SU-DHL-6 (cell line): ENCODE results near the gene SH3BP5.

Source experiments
- EZH2phosphoT487 ChIP-seq: fragments of 200-600 bp; sonication (generic), shearing (Covaris generic); conservative IDR thresholded peaks from 2 replicates; pipeline ENCODE4 v1.6.1; 2018; ENCODE audit warnings: mild to moderate bottlenecking, antibody characterized with exemption, low read length, moderate library complexity, mixed read lengths
- TF ChIP-seq, protein P1 (sequence below): fragments of 200-600 bp; sonication (generic); IDR thresholded peaks from one replicate; pipeline ENCODE4 v1.5.1; 2017; ENCODE audit warnings: antibody characterized with exemption, mild to moderate bottlenecking, low read length, moderate library complexity; ENCODE audit not compliant: insufficient read depth, poor library complexity, severe bottlenecking

DNA sequence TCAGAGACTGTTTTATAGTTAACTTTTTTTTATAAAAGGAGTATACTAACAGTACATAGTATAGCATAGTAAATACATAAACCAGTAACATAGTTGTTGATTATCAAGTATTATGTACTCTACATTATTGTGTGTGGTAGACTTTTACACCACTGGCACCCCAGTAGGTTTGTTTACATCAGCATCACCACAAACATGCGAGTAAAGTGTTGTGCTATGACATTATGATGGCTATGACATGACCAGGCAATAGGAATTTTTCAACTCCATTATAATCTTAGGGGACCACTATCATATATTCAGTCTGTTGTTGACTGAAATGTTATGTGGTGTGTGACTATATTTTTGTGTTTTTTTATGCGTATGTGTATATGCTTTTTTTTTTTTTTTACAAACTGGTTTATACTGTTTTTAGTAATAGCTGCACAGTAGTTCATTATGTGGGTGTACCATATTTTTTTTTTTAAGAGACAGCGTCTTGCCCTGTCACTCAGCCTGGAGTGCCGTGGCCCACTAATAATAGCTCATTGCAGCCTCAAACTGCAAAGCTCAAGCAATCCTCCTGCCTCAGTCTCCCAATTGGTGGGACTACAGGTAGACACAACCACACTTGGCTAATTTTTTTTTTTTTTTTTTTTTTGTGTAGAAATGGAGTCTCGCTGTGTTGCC lies 124.4 kb downstream of the SH3BP5 start:
- TF ChIP-seq, protein P1, sequence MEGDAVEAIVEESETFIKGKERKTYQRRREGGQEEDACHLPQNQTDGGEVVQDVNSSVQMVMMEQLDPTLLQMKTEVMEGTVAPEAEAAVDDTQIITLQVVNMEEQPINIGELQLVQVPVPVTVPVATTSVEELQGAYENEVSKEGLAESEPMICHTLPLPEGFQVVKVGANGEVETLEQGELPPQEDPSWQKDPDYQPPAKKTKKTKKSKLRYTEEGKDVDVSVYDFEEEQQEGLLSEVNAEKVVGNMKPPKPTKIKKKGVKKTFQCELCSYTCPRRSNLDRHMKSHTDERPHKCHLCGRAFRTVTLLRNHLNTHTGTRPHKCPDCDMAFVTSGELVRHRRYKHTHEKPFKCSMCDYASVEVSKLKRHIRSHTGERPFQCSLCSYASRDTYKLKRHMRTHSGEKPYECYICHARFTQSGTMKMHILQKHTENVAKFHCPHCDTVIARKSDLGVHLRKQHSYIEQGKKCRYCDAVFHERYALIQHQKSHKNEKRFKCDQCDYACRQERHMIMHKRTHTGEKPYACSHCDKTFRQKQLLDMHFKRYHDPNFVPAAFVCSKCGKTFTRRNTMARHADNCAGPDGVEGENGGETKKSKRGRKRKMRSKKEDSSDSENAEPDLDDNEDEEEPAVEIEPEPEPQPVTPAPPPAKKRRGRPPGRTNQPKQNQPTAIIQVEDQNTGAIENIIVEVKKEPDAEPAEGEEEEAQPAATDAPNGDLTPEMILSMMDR = no peak
- no peak for TF ChIP-seq EZH2phosphoT487
